HepG2 (cell line): Measurements from ENCODE around the gene RHBG. TPM values are rescaled to one million over a fixed set of nuclear protein-coding genes. Genes with fewer than 3 reads are reported as not detected.

Source experiments
- ARID3A ChIP-seq: IDR thresholded peaks from 2 replicates; pipeline ENCODE4 v1.6.1; 2012; ENCODE audit warnings: low read depth, low read length, improper control_type of control experiment
- ATRX ChIP-seq: sonication (generic); formaldehyde crosslinking; IDR thresholded peaks from 2 replicates; pipeline ENCODE4 v1.4.0; 2020; ENCODE audit warnings: missing genetic modification reagents, borderline replicate concordance
- ETV6 ChIP-seq: sonication (generic); formaldehyde crosslinking; conservative IDR thresholded peaks from 2 replicates; pipeline ENCODE4 v1.4.0; 2020; ENCODE audit warnings: missing genetic modification reagents
- FOXO4 ChIP-seq: sonication (generic); formaldehyde crosslinking; conservative IDR thresholded peaks from 2 replicates; pipeline ENCODE4 v1.8.1; 2023; ENCODE audit warnings: missing genetic modification reagents
- HIC2 ChIP-seq: sonication (generic); formaldehyde crosslinking; IDR thresholded peaks from 2 replicates; pipeline ENCODE4 v1.9.0; 2022; ENCODE audit warnings: low read depth, missing genetic modification reagents
- KLF16 ChIP-seq, 2 experiments: sonication (generic) in 1 of 2; formaldehyde crosslinking in 1 of 2; IDR thresholded peaks; 2 replicates each; pipeline versions ENCODE4 v1.6.1 to v1.8.0; 2016 to 2023; ENCODE audit warnings: missing genetic modification reagents in 2 of 2, missing compliant biosample characterization in 1 of 2
- MAX ChIP-seq: IDR thresholded peaks from 2 replicates; pipeline ENCODE4 v1.6.1; 2012; ENCODE audit warnings: inconsistent platforms
- MEF2D ChIP-seq: sonication (generic); formaldehyde crosslinking; IDR thresholded peaks from 2 replicates; pipeline ENCODE4 v1.5.1; 2020; ENCODE audit warnings: mild to moderate bottlenecking, missing genetic modification reagents
- MLLT10 ChIP-seq: sonication (generic); formaldehyde crosslinking; IDR thresholded peaks from 2 replicates; pipeline ENCODE4 v1.4.0; 2020; ENCODE audit warnings: missing genetic modification reagents
- NFE2L2 ChIP-seq: fragments of 150-350 bp; IDR thresholded peaks from 2 replicates; pipeline ENCODE4 v1.6.1; 2014; ENCODE audit warnings: low read length
- SCMH1 ChIP-seq: sonication (generic); formaldehyde crosslinking; IDR thresholded peaks from 2 replicates; pipeline ENCODE4 v1.9.0; 2021; ENCODE audit warnings: missing genetic modification reagents, mild to moderate bottlenecking, borderline replicate concordance
- SP2 ChIP-seq: sonication (generic); formaldehyde crosslinking; IDR thresholded peaks from 2 replicates; pipeline ENCODE4 v1.5.1; 2020; ENCODE audit warnings: mild to moderate bottlenecking, missing genetic modification reagents
- TARDBP ChIP-seq: sonication (generic); formaldehyde crosslinking; IDR thresholded peaks from 2 replicates; pipeline ENCODE4 v1.8.0; 2022; ENCODE audit warnings: mild to moderate bottlenecking, missing genetic modification reagents
- THAP11 ChIP-seq: IDR thresholded peaks from 2 replicates; pipeline ENCODE4 v1.6.1; 2016; ENCODE audit warnings: missing biosample characterization, missing genetic modification reagents
- ZNF160 ChIP-seq: sonication (generic); formaldehyde crosslinking; IDR thresholded peaks from 2 replicates; pipeline ENCODE4 v1.8.0; 2022; ENCODE audit warnings: mild to moderate bottlenecking, inconsistent platforms, missing genetic modification reagents
- ZNF235 ChIP-seq: sonication (generic); formaldehyde crosslinking; IDR thresholded peaks from 2 replicates; pipeline ENCODE4 v1.8.1; 2023; ENCODE audit warnings: mild to moderate bottlenecking, missing genetic modification reagents, borderline replicate concordance
- ZNF674 ChIP-seq: sonication (generic); formaldehyde crosslinking; IDR thresholded peaks from 2 replicates; pipeline ENCODE4 v1.5.0; 2020; ENCODE audit warnings: low read depth, mild to moderate bottlenecking, missing genetic modification reagents
- ZNF740 ChIP-seq: sonication (generic); formaldehyde crosslinking; IDR thresholded peaks from 2 replicates; pipeline ENCODE4 v1.4.0; 2020; ENCODE audit warnings: missing genetic modification reagents
- ZNF788 ChIP-seq: sonication (generic); formaldehyde crosslinking; IDR thresholded peaks from 2 replicates; pipeline ENCODE4 v1.5.0; 2020; ENCODE audit warnings: mild to moderate bottlenecking, missing genetic modification reagents, borderline replicate concordance
- polyA plus RNA-seq, 8 experiments: library from polyadenylated mRNA; depleted of rRNA in 3 of 8; stranded (reverse) in 7 of 8; unstranded in 1 of 8; fragments of >200 nt; fragmentation: Illumina TruSeq in 4 of 8; extraction: Trizol in 4 of 8; gene quantifications; 2 replicates each; pipeline versions ENCODE4 v1.2.1 to v1.2.3, GENCODE V29; 2011 to 2016; ENCODE audit warnings: low read depth in 4 of 8, missing spikeins in 1 of 8, mixed read lengths in 1 of 8; ENCODE audit not compliant: insufficient read depth in 1 of 8
- total RNA-seq, 5 experiments: library from RNA; depleted of rRNA; stranded (reverse); fragments of >200 nt; fragmentation: Illumina TruSeq; extraction: Trizol; gene quantifications; 2 replicates each; pipeline ENCODE4 v1.2.3, GENCODE V29; 2016; ENCODE audit warnings: low read depth in 1 of 5
- TF ChIP-seq, protein P1 (sequence below): sonication (generic); formaldehyde crosslinking; IDR thresholded peaks from 2 replicates; pipeline ENCODE4 v1.9.0; 2021; ENCODE audit warnings: missing genetic modification reagents, borderline replicate concordance
- TF ChIP-seq, protein P2 (sequence below): sonication (generic); formaldehyde crosslinking; IDR thresholded peaks from 2 replicates; pipeline ENCODE4 v1.5.1; 2020; ENCODE audit warnings: mild to moderate bottlenecking, missing genetic modification reagents, moderate library complexity

Gene RHBG
- total and polyA plus RNA-seq, 2 of the 13 experiments (the other 11 are each of a cell fraction or from before 2014, with no cell fraction given), result 61.8 to 73.5 TPM

DNA sequence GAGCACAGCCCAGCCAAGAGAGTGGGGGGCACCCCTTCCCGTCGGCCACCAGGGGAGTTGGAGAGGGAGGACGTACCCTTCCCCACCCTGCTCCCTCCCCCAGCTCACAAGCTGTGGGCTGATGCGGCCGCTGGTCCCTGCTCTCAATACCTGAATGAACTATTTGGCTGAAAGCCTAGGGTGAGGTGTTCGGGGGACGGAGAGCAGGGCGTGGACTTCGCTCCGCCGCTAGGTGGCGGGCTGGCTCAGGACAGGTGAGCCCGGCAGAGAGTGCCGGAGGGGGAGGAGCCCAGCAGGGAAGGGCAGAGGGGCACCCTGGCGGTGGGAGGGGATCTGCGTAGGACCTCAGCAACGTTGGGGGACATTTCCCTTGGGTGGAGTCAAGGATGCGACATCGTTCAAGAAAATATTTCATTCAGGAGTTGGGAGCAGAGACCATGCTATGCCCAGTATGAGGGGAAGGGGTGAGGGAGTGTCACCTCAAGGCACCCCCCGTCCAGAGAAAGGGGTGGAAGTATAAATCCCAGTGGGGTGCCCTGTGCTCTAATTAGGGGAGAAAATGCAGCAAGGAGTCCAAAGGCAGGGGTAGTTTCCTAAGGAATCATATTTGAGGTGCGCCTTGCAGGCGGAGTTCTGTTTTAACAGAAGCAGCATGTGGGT is 12.0 kb upstream of the RHBG start (continued):
- TF ChIP-seq, protein P1, sequence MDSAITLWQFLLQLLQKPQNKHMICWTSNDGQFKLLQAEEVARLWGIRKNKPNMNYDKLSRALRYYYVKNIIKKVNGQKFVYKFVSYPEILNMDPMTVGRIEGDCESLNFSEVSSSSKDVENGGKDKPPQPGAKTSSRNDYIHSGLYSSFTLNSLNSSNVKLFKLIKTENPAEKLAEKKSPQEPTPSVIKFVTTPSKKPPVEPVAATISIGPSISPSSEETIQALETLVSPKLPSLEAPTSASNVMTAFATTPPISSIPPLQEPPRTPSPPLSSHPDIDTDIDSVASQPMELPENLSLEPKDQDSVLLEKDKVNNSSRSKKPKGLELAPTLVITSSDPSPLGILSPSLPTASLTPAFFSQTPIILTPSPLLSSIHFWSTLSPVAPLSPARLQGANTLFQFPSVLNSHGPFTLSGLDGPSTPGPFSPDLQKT, result no peak
- TF ChIP-seq ZNF788 (peak; percentile 62; the same call in 1 of the 2 replicates), MEF2D (0 out of 2 replicates have a peak, but pooled peaks have one; percentile 46), ATRX (CRISPR knock-in tag) (no peak), ETV6 (0 out of 2 replicates have a peak, but pooled peaks have one; percentile 61), HIC2 (0 out of 2 replicates have a peak, but pooled peaks have one; percentile 33), ZNF160 (0 out of 2 replicates have a peak, but pooled peaks have one; percentile 51), TARDBP (CRISPR knock-in tag) (peak; percentile 69), THAP11 (peak; percentile 70), SP2 (no peak), FOXO4 (CRISPR knock-in tag) (no peak), ZNF674 (CRISPR knock-in tag) (no peak), ARID3A (no peak), NFE2L2 (no peak), MLLT10 (no peak), ZNF740 (CRISPR knock-in tag) (peak; percentile 77; the same call in 1 of the 2 replicates), SCMH1 (CRISPR knock-in tag) (no peak), KLF16 (CRISPR knock-in tag; IDR thresholded peaks at IDR 0.05) (0 out of 4 replicates have a peak, but pooled peaks of 1 of the 2 experiments have one; percentile 71), ZNF235 (CRISPR knock-in tag) (peak; percentile 82; the same call in 1 of the 2 replicates), MAX (peak; percentile 46; the same call in 1 of the 2 replicates)
- TF ChIP-seq, protein P2, sequence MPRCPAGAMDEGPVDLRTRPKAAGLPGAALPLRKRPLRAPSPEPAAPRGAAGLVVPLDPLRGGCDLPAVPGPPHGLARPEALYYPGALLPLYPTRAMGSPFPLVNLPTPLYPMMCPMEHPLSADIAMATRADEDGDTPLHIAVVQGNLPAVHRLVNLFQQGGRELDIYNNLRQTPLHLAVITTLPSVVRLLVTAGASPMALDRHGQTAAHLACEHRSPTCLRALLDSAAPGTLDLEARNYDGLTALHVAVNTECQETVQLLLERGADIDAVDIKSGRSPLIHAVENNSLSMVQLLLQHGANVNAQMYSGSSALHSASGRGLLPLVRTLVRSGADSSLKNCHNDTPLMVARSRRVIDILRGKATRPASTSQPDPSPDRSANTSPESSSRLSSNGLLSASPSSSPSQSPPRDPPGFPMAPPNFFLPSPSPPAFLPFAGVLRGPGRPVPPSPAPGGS (CRISPR knock-in tag), result no peak
